Body of pancreas (tissue), 4 donors: Measurements from ENCODE around the gene AQP6.

Experiments
- CTCF ChIP-seq, 7 experiments: fragments of 450-650 bp in 4 of 7; fragments of 200-600 bp in 3 of 7; sonication (generic) in 3 of 7; IDR thresholded peaks; one replicate each; pipeline ENCODE4 v1.5.1; 2016 to 2019; ENCODE audit warnings: antibody characterized with exemption in 7 of 7
- POLR2A ChIP-seq, 3 donors: fragments of 450-650 bp; IDR thresholded peaks; one replicate each; pipeline ENCODE4 v1.6.1; 2016; ENCODE audit warnings: antibody characterized with exemption in 3 of 3, mild to moderate bottlenecking in 2 of 3

DNA sequence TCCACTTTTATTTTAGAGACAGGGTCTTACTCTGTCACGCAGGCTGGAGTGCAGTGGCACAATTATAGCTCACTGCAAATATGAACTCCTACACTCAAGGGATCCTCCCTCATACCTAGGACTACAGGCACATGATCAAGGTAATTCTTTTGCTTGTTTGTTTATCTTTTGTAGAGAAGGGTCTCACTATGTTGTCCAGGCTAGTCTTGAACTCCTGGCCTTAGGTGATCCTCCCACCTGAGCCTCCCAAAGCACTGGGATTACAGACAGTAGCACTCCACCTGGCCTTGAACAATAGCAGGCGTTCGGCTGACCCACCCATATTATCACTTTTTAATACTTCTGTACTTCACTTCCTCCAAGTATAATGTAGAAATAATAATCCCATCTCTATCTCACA is 53.9 kb downstream of the AQP6 start:
- no peak for TF ChIP-seq CTCF (IDR thresholded peaks at IDR 0.05)
- no peak for TF ChIP-seq POLR2A (IDR thresholded peaks at IDR 0.05)
